KG1 (cell line): Measurements from ENCODE around the gene MAP2K5.
A peak's percentile ranks its signal among the peaks of the same experiment; 100 is the strongest.

ENCODE experiments used
- DNase-seq: peaks from one replicate; lab custom pipeline; 2025; lab: John Stamatoyannopoulos, UW

MAP2K5 gene

GRCh38 chr15:67825881-67826716 is 283.6 kb downstream of the MAP2K5 start:
- no peak for DNase-seq

GRCh38 chr15:67826717-67827561 is 284.4 kb downstream of the MAP2K5 start:
- no peak for DNase-seq

DNA sequence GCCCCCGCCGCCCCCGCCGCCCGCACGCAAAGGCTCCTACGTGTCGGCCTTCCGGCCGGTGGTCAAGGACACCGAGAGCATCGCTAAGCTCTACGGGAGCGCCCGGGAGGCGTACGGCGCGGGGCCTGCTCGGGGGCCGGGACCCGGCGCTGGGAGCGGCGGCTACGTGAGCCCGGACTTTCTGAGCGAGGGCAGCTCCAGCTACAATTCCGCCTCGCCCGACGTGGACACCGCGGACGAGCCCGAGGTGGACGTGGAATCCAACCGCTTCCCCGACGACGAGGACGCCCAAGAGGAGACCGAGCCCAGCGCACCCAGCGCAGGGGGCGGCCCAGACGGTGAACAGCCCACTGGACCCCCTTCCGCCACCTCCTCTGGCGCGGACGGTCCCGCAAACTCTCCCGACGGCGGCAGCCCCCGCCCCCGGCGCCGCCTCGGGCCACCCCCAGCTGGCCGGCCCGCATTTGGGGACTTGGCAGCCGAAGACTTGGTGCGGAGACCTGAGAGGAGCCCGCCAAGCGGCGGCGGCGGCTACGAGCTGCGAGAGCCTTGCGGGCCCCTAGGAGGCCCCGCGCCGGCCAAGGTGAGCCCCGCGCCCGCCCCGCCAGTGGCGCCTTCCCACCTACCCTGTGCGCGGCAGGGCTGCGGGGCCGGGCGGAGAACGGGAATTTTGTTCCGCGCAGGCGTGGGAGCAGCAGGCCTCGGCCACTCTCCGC is 285.2 kb downstream of the MAP2K5 start:
- DNase-seq: no peak

DNA sequence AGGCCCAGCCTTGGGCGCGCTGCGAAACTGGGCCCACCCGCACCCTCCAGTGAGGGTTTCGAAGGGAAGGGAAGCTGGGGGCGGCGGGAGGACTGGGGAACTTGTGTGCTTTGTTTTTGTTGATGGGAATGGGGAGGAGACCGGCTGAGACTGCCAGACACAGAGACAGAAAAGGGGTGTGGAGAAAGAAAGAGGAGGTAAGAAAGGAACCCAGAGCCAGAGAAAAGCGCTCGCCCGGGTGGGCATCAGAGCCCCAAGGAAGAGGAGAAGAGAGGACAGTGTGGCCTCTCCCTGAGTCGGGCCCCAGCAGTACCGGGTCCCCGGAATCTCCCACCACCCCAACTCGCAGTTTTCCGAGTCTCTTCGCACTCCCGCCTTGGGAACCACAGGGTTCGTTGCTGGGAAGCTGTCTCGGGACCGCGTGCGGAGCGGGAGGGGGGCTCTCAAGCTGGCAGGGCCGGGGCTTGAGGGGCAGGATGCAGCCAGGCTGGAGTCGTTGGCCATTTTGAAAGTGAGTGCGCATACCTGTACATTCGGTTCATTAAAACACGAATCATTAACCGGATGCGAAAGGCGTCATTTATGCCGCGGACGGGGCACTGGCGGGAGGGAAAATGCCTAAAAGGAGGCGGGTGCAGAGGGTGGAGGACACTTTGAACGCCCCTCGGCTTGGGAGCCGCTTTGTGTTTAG is 285.9 kb downstream of the MAP2K5 start:
- DNase-seq: no peak

GRCh38 chr15:67828969-67829646 is 286.6 kb downstream of the MAP2K5 start:
- no peak for DNase-seq

- no peak for DNase-seq
Observed at GRCh38 chr15:67829647-67830504, 287.4 kb downstream of the MAP2K5 start.

DNA sequence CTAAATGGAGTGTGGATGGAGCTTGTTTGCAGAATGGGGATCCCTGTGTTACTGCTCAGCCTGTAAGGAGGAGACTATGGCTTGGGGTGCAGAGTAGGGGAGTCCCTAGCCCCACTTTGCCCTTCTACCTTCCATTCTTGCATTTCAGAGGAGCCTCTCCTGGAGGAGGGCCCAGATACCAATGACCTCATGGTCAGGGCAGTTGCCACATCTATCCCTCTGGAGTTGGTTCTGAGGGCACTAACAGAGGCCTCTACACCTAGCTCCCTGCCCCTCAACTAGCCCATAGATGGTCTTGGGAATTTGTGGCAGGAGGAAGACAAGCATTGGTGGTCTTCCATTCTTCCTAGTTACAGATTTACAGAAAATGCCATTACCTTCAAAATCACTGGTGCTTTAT is 288.9 kb downstream of the MAP2K5 start:
- no peak for DNase-seq

- no peak for DNase-seq
Observed at GRCh38 chr15:67832031-67832551, 289.6 kb downstream of the MAP2K5 start.

GRCh38 chr15:67832897-67833709 is 290.6 kb downstream of the MAP2K5 start:
- no peak for DNase-seq

DNA sequence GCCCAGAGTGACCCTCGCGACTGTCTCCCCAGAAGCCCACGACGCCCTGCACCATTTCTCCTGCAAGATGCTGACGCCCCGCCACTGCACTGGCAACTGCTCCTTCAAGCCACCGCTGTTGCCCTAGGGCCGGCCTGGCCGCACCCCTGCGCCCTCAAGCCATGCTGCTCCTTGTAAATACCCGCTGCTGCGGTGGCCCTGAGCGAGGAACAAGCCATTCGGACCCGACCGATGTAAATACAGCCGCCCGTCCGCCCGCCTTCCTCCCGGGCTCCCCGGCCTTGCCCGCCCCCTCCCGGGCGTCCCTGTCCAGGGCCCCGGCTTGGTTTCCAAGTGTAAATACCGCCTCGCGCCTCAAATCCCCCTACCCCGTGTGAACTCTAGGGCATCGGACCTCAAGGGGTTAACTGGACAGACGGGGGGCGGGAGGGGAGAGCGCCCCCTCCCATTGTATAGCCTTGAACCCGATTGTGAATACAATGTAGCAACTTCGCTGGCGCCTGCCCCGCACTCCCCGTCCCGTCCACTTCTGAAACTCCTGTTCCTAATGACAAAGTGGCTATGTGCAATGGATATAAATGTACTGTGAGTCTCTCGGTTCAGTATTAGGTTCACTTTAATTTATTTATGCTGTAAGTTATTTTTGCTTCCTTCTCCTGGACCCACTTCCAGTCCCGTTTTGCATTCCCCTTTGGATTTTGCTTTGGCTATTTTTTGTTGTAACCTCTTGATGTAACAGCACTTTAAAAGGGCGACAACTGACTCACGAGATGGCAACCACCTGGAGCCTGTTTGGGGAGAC is 291.4 kb downstream of the MAP2K5 start:
- no peak for DNase-seq

DNA sequence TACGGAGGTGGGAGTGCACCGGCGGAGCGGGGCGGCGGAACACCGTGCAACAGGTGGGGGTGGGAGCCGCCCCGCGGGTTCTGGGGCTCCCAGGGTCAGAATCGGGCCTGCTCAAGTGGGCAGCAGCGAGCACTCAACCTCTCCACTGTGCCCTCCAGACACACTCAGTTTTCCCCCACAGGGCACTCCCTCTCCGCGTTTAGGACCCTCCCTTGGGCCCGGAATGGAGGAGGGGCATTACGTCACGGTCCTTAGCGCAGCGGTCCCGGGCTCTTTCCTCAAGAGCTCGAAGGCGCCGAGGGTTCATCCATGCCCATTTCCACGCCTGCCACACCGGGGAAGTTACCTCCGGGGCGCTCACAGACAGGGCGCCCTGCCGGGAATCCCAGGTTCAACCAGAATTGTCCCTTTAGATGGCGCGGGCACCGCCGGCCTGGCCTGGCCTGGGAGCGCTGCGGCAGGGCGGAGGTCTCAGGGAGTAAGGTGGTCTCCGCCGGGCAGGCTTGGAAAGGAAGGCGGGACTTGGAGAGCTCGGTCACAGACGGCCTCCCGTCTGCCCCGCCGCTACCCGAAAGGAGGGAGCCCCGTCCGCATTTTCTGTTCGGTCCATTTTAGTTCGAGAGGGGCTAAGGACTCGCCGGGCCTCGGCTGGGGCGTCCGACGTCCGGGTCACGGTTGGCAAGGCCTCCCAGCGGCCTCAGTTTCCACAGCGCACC is 292.2 kb downstream of the MAP2K5 start:
- no peak for DNase-seq

DNA sequence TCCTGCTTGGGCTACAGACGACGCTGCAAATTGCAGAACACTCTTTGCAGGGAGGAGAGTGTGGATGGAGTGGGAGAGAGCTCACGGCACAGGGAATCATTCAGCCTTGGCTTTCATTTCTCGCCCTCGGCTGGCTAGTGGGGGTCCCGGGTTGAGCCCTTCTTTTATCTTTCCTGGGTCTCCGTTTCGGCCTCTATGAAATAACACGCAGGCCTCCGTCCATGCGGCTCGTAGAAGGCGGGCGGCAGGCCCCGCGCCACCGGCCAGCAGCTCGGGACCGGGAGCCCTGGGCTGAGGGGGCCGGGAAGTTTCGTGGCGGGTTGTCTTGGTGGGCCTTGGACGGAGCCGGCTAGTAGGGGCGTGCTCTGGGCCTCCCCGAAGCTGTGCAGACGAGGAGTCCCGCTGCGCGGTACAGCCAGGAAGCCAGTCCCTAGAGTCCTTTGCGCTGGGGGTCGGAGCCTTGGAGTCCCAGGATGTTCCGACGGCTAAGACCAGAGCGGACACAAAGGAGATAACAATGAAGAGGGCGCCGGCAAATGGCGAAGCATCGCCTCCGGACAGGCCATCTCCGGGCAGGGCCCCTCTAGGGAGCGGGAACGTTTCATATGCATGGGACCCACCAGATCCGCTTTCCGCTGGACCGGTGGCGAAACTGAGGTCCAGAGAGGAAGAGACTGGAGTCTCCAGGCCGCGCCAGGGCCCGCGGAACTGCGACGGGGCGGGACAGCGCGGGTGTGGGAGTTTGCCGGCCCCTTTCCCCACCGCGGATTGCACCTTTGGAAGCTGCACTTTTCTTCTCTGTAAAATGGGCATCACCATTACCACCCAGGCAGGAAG is 293.0 kb downstream of the MAP2K5 start:
- DNase-seq: no peak

GRCh38 chr15:67836134-67836455 is 293.6 kb downstream of the MAP2K5 start:
- DNase-seq: no peak

GRCh38 chr15:67836477-67836876 is 294.0 kb downstream of the MAP2K5 start:
- DNase-seq: peak; percentile 64

- no peak for DNase-seq
Observed at GRCh38 chr15:67836955-67837354, 294.5 kb downstream of the MAP2K5 start.

- no peak for DNase-seq
Observed at GRCh38 chr15:67838789-67839332, 296.4 kb downstream of the MAP2K5 start.

DNA sequence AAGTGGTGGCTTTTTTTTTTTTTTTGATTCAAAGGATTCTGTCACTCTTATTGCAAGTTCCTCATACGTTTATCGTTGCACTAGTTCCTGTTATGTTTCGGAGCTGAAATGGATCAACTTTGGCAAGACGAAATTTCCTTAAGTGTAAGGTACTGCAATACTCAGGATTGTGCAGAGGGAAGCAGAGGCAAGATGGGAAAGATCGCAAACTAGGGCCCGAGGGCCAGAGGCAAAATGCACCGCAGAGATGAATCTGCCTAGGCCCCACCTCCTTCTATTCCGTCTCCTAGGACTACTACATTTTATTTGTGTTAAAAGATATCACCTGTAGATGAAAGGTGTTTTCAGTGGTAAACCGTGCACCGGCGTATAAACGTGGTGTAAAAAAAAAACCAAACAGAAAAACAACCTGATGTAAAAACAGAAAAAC is 297.0 kb downstream of the MAP2K5 start:
- peak; percentile 81 for DNase-seq
